Measurements from ENCODE around the gene VTCN1. TPM values are rescaled to one million over a fixed set of nuclear protein-coding genes. Genes with fewer than 3 reads are reported as not detected.

VTCN1 gene
- total and polyA plus RNA-seq, 2 of the 13 experiments (the other 11 are each of a cell fraction or from before 2014, with no cell fraction given), result not detected

DNA sequence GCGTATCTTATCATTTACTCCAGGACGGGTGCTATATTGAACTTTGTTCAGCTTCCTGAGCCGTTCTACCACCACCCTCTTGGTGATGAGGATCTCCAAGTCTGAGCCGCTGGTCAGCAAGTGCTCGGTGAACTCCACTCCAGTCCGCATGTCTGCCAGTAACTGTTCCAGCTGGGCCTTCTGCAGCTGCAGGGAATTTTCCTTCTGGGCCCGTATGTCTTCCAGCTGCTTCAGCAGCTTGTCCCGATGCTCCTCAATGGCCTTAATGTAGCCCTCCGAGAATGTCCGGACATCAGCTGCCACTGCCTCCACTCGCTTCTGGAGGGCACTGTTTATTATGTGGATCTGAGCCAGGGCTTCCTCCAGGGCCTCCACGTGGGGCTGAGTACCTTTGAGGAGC, 92.6 kb downstream of the VTCN1 start:
- BruUV-seq (replicated peaks), result no TSS peak
- ATAC-seq (no peak), FAIRE-seq (no peak), DNase-seq (ENCODE audit: low spot score) (no peak)
- peaks cover 19% of the 10 kb centered on the region for H3K4me1 ChIP-seq (ENCODE audit: insufficient read depth, low read length)
- no peak overlapping the region for H3K4me3 ChIP-seq (replicated peaks in 1 of 3; ENCODE audit: insufficient read depth in 1 of 3, low read depth in 2 of 3, low read length in 3 of 3)
- no peak overlapping the region for H3K9ac ChIP-seq (ENCODE audit: insufficient read depth, low read depth, low read length)
- in situ Hi-C loops (cut with HindIII; ENCODE audit: extremely low pct_ligation_motif_present, low pct_unique_long_range_greater_than_20kb), result no loop called here
- ChIA-PET CTCF (ENCODE audit: low intra/inter-chr PET ratio, low total read pairs) (no interaction called here), POLR2A (no interaction called here)
- no peaks in the 10 kb centered on the region for H3K79me2 ChIP-seq (ENCODE audit: insufficient read depth, low read length)
- WGBS (ENCODE audit: low lambda C conversion rate), result 87% methylated on average over 12 of the region's 12 CpGs
- H4K20me1 ChIP-seq (ENCODE audit: insufficient read depth, low read length), result no peaks in the 10 kb centered on the region
- no peaks in the 10 kb centered on the region; a peak in 1 of 5 replicates for H3K27me3 ChIP-seq (ENCODE audit: control insufficient read depth in 1 of 2, insufficient read depth in 2 of 2, low read length in 2 of 2)
- no peak overlapping the region for H3K27ac ChIP-seq (ENCODE audit: extremely low read length, insufficient read depth, low read length)
- H3K36me3 ChIP-seq (replicated peaks in 1 of 2; ENCODE audit: control insufficient read depth in 1 of 2, insufficient read depth in 2 of 2, low read length in 2 of 2), result peaks cover 0 to 1% of the 10 kb centered on the region in 2 experiments; a peak in 2 of 5 replicates
- no peak overlapping the region for H3K4me2 ChIP-seq (ENCODE audit: low read depth, low read length)
- H3K9me3 ChIP-seq (ENCODE audit: low read length), result no peaks in the 10 kb centered on the region
- H2AFZ ChIP-seq (ENCODE audit: low read length), result no peak overlapping the region
- intact Hi-C loops (cut with micrococcal nuclease; ENCODE audit: unreplicated experiment), result no loop called here
- TF ChIP-seq, protein P1, sequence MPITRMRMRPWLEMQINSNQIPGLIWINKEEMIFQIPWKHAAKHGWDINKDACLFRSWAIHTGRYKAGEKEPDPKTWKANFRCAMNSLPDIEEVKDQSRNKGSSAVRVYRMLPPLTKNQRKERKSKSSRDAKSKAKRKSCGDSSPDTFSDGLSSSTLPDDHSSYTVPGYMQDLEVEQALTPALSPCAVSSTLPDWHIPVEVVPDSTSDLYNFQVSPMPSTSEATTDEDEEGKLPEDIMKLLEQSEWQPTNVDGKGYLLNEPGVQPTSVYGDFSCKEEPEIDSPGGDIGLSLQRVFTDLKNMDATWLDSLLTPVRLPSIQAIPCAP (CRISPR knock-in tag; IDR thresholded peaks at IDR 0.05; ENCODE audit: low read depth), result no peak
- no peak for TF ChIP-seq MEIS1 (CRISPR knock-in tag; IDR thresholded peaks at IDR 0.05; ENCODE audit: borderline replicate concordance)
- TF ChIP-seq, protein P2, sequence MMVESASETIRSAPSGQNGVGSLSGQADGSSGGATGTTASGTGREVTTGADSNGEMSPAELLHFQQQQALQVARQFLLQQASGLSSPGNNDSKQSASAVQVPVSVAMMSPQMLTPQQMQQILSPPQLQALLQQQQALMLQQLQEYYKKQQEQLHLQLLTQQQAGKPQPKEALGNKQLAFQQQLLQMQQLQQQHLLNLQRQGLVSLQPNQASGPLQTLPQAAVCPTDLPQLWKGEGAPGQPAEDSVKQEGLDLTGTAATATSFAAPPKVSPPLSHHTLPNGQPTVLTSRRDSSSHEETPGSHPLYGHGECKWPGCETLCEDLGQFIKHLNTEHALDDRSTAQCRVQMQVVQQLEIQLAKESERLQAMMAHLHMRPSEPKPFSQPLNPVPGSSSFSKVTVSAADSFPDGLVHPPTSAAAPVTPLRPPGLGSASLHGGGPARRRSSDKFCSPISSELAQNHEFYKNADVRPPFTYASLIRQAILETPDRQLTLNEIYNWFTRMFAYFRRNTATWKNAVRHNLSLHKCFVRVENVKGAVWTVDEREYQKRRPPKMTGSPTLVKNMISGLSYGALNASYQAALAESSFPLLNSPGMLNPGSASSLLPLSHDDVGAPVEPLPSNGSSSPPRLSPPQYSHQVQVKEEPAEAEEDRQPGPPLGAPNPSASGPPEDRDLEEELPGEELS (CRISPR knock-in tag; IDR thresholded peaks at IDR 0.05), result no peak
- TF ChIP-seq, protein P3, sequence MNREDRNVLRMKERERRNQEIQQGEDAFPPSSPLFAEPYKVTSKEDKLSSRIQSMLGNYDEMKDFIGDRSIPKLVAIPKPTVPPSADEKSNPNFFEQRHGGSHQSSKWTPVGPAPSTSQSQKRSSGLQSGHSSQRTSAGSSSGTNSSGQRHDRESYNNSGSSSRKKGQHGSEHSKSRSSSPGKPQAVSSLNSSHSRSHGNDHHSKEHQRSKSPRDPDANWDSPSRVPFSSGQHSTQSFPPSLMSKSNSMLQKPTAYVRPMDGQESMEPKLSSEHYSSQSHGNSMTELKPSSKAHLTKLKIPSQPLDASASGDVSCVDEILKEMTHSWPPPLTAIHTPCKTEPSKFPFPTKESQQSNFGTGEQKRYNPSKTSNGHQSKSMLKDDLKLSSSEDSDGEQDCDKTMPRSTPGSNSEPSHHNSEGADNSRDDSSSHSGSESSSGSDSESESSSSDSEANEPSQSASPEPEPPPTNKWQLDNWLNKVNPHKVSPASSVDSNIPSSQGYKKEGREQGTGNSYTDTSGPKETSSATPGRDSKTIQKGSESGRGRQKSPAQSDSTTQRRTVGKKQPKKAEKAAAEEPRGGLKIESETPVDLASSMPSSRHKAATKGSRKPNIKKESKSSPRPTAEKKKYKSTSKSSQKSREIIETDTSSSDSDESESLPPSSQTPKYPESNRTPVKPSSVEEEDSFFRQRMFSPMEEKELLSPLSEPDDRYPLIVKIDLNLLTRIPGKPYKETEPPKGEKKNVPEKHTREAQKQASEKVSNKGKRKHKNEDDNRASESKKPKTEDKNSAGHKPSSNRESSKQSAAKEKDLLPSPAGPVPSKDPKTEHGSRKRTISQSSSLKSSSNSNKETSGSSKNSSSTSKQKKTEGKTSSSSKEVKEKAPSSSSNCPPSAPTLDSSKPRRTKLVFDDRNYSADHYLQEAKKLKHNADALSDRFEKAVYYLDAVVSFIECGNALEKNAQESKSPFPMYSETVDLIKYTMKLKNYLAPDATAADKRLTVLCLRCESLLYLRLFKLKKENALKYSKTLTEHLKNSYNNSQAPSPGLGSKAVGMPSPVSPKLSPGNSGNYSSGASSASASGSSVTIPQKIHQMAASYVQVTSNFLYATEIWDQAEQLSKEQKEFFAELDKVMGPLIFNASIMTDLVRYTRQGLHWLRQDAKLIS (CRISPR knock-in tag; IDR thresholded peaks at IDR 0.05), result no peak
- TF ChIP-seq ZBTB21 (CRISPR knock-in tag; IDR thresholded peaks at IDR 0.05), result no peak
- TF ChIP-seq, protein P4, sequence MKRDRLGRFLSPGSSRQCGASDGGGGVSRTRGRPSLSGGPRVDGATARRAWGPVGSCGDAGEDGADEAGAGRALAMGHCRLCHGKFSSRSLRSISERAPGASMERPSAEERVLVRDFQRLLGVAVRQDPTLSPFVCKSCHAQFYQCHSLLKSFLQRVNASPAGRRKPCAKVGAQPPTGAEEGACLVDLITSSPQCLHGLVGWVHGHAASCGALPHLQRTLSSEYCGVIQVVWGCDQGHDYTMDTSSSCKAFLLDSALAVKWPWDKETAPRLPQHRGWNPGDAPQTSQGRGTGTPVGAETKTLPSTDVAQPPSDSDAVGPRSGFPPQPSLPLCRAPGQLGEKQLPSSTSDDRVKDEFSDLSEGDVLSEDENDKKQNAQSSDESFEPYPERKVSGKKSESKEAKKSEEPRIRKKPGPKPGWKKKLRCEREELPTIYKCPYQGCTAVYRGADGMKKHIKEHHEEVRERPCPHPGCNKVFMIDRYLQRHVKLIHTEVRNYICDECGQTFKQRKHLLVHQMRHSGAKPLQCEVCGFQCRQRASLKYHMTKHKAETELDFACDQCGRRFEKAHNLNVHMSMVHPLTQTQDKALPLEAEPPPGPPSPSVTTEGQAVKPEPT (CRISPR knock-in tag; IDR thresholded peaks at IDR 0.05; ENCODE audit: low read depth), result no peak
- TF ChIP-seq NR2F2 (IDR thresholded peaks at IDR 0.05; ENCODE audit: borderline replicate concordance, low read depth), result no peak

Measured in HepG2 (cell line).